DMS153 treated with DMSO at 0.1 percent for 48 hours (cell line): Measurements from ENCODE around the gene RRN3.
"Not testable (repeated sequence)": the region's sequence is repeated elsewhere in the genome, so short reads cannot be mapped to it uniquely, and the experiment has no call there.

Experiments
- DNase-seq: peaks from one replicate; lab custom pipeline; 2025; ENCODE audit not compliant: unreplicated experiment; lab: John Stamatoyannopoulos, UW

Gene RRN3

GRCh38 chr16:15093955-15094827 lies at the start of gene RRN3:
Gene RRN3, minus strand, starts transcription at chr16:15094272. Its CDS starts 39 bp downstream, at chr16:15094233.
- peak; percentile 67 for DNase-seq

- not testable (repeated sequence) for DNase-seq
Observed at GRCh38 chr16:15143601-15144091, 49.6 kb upstream of the RRN3 start.

GRCh38 chr16:15142891-15143600 lies 49.0 kb upstream of the RRN3 start:
- not testable (repeated sequence) for DNase-seq

GRCh38 chr16:15142107-15142890 lies 48.2 kb upstream of the RRN3 start:
- not testable (repeated sequence) for DNase-seq

GRCh38 chr16:15141586-15141985 lies 47.5 kb upstream of the RRN3 start:
- no peak for DNase-seq

GRCh38 chr16:15140444-15141365 lies 46.6 kb upstream of the RRN3 start:
- not testable (repeated sequence) for DNase-seq

- DNase-seq: not testable (repeated sequence)
Observed at GRCh38 chr16:15137514-15137913, 43.4 kb upstream of the RRN3 start.

- DNase-seq: not testable (repeated sequence)
Observed at GRCh38 chr16:15135483-15136360, 41.6 kb upstream of the RRN3 start.

GRCh38 chr16:15134752-15135482 lies 40.8 kb upstream of the RRN3 start:
- not testable (repeated sequence) for DNase-seq

- not testable (repeated sequence) for DNase-seq
Observed at GRCh38 chr16:15133554-15133953, 39.5 kb upstream of the RRN3 start.

GRCh38 chr16:15132719-15133428 lies 38.8 kb upstream of the RRN3 start:
- DNase-seq: not testable (repeated sequence)

GRCh38 chr16:15130943-15131700 lies 37.0 kb upstream of the RRN3 start:
- not testable (repeated sequence) for DNase-seq

- not testable (repeated sequence) for DNase-seq
Observed at GRCh38 chr16:15130256-15130932, 36.3 kb upstream of the RRN3 start.

GRCh38 chr16:15127641-15128425 lies 33.8 kb upstream of the RRN3 start:
- not testable (repeated sequence) for DNase-seq

GRCh38 chr16:15100372-15100987 lies 6.4 kb upstream of the RRN3 start:
- not testable (repeated sequence) for DNase-seq
